Measurements from ENCODE around the gene BRI3BP.

GRCh38 chr12:125071456-125071855 lies 78.0 kb downstream of the BRI3BP start:
- TF ChIP-seq CTCF (IDR thresholded peaks at IDR 0.05) (no peak), POLR2A (IDR thresholded peaks at IDR 0.05) (no peak)

Data from body of pancreas (tissue), 4 donors.